ENCODE results near the gene LYZL1. TPM values are rescaled to one million over a fixed set of nuclear protein-coding genes. Genes with fewer than 3 reads are reported as not detected.

The LYZL1 gene
- total RNA-seq, 2 experiments from 2014 or later: not detected

- no peak for DNase-seq
- Mint-ChIP-seq H3K4me3 (no peak overlapping the region), H3K36me3 (ENCODE audit: low read depth) (no peaks in the 10 kb centered on the region), H3K27ac (no peak overlapping the region), H3K9me3 (ENCODE audit: insufficient read depth) (no peaks in the 10 kb centered on the region), H3K4me1 (ENCODE audit: low read depth) (no peaks in the 10 kb centered on the region), H3K27me3 (ENCODE audit: low read depth) (peaks cover 8% of the 10 kb centered on the region)
- ATAC-seq: no peak
- POLR2A ChIA-PET: no interaction called here
- CTCF ChIA-PET: no interaction called here
Measured at GRCh38 chr10:29252811-29253689, 35.8 kb upstream of the LYZL1 start.

GRCh38 chr10:29253690-29254029 is 35.2 kb upstream of the LYZL1 start:
- H3K4me3 Mint-ChIP-seq: no peak overlapping the region
- H3K27ac Mint-ChIP-seq: no peak overlapping the region
- no peaks in the 10 kb centered on the region for H3K36me3 Mint-ChIP-seq (ENCODE audit: low read depth)
- peaks cover 8% of the 10 kb centered on the region for H3K27me3 Mint-ChIP-seq (ENCODE audit: low read depth)
- no peak for DNase-seq
- H3K9me3 Mint-ChIP-seq (ENCODE audit: insufficient read depth): no peaks in the 10 kb centered on the region
- H3K4me1 Mint-ChIP-seq (ENCODE audit: low read depth): no peaks in the 10 kb centered on the region
- CTCF ChIA-PET: no interaction called here
- ATAC-seq: no peak
- POLR2A ChIA-PET: no interaction called here

- Mint-ChIP-seq H3K27me3 (ENCODE audit: low read depth) (peaks cover 8% of the 10 kb centered on the region), H3K36me3 (ENCODE audit: low read depth) (no peaks in the 10 kb centered on the region), H3K9me3 (ENCODE audit: insufficient read depth) (no peaks in the 10 kb centered on the region), H3K4me1 (ENCODE audit: low read depth) (no peaks in the 10 kb centered on the region), H3K27ac (no peak overlapping the region), H3K4me3 (no peak overlapping the region)
- POLR2A ChIA-PET: no interaction called here
- CTCF ChIA-PET: no interaction called here
- DNase-seq (no peak), ATAC-seq (no peak)
Measured at GRCh38 chr10:29254123-29255046, 34.5 kb upstream of the LYZL1 start.

- DNase-seq (no peak), ATAC-seq (no peak)
- ChIA-PET POLR2A (no interaction called here), CTCF (no interaction called here)
- Mint-ChIP-seq H3K36me3 (ENCODE audit: low read depth) (no peaks in the 10 kb centered on the region), H3K4me3 (no peak overlapping the region), H3K27ac (no peak overlapping the region), H3K9me3 (ENCODE audit: insufficient read depth) (no peaks in the 10 kb centered on the region), H3K4me1 (ENCODE audit: low read depth) (no peaks in the 10 kb centered on the region), H3K27me3 (ENCODE audit: low read depth) (peaks cover 8% of the 10 kb centered on the region)
Measured at GRCh38 chr10:29255104-29255503, 33.8 kb upstream of the LYZL1 start.

- CTCF ChIA-PET: no interaction called here
- Mint-ChIP-seq H3K36me3 (ENCODE audit: low read depth) (no peaks in the 10 kb centered on the region), H3K27me3 (ENCODE audit: low read depth) (peaks cover 8% of the 10 kb centered on the region), H3K27ac (no peak overlapping the region), H3K9me3 (ENCODE audit: insufficient read depth) (no peaks in the 10 kb centered on the region), H3K4me1 (ENCODE audit: low read depth) (no peaks in the 10 kb centered on the region), H3K4me3 (no peak overlapping the region)
- DNase-seq: no peak
- ATAC-seq: no peak
- POLR2A ChIA-PET: no interaction called here
Measured at GRCh38 chr10:29256019-29256418, 32.9 kb upstream of the LYZL1 start.

GRCh38 chr10:29256586-29256985 is 32.3 kb upstream of the LYZL1 start:
- H3K4me1 Mint-ChIP-seq (ENCODE audit: low read depth): no peaks in the 10 kb centered on the region
- CTCF ChIA-PET: no interaction called here
- POLR2A ChIA-PET: no interaction called here
- H3K9me3 Mint-ChIP-seq (ENCODE audit: insufficient read depth): no peaks in the 10 kb centered on the region
- ATAC-seq: no peak
- H3K36me3 Mint-ChIP-seq (ENCODE audit: low read depth): no peaks in the 10 kb centered on the region
- no peak overlapping the region for H3K4me3 Mint-ChIP-seq
- peaks cover 8% of the 10 kb centered on the region for H3K27me3 Mint-ChIP-seq (ENCODE audit: low read depth)
- H3K27ac Mint-ChIP-seq: no peak overlapping the region
- no peak for DNase-seq

GRCh38 chr10:29257106-29257783 is 31.6 kb upstream of the LYZL1 start:
- H3K27ac Mint-ChIP-seq: no peak overlapping the region
- ATAC-seq (no peak), DNase-seq (no peak)
- CTCF ChIA-PET: no interaction called here
- peaks cover 8% of the 10 kb centered on the region for H3K27me3 Mint-ChIP-seq (ENCODE audit: low read depth)
- no peak overlapping the region for H3K4me3 Mint-ChIP-seq
- POLR2A ChIA-PET: no interaction called here
- no peaks in the 10 kb centered on the region for H3K36me3 Mint-ChIP-seq (ENCODE audit: low read depth)
- H3K4me1 Mint-ChIP-seq (ENCODE audit: low read depth): no peaks in the 10 kb centered on the region
- no peaks in the 10 kb centered on the region for H3K9me3 Mint-ChIP-seq (ENCODE audit: insufficient read depth)

- Mint-ChIP-seq H3K27ac (no peak overlapping the region), H3K4me3 (no peak overlapping the region), H3K4me1 (ENCODE audit: low read depth) (no peaks in the 10 kb centered on the region), H3K9me3 (ENCODE audit: insufficient read depth) (no peaks in the 10 kb centered on the region), H3K27me3 (ENCODE audit: low read depth) (peaks cover 6% of the 10 kb centered on the region), H3K36me3 (ENCODE audit: low read depth) (no peaks in the 10 kb centered on the region)
- DNase-seq: no peak
- ATAC-seq: no peak
- ChIA-PET POLR2A (no interaction called here), CTCF (no interaction called here)
Measured at GRCh38 chr10:29257784-29258135, 31.1 kb upstream of the LYZL1 start.

GRCh38 chr10:29259498-29259897 is 29.4 kb upstream of the LYZL1 start:
- Mint-ChIP-seq H3K4me3 (no peak overlapping the region), H3K4me1 (ENCODE audit: low read depth) (no peaks in the 10 kb centered on the region), H3K27me3 (ENCODE audit: low read depth) (peaks cover 4% of the 10 kb centered on the region), H3K9me3 (ENCODE audit: insufficient read depth) (no peaks in the 10 kb centered on the region), H3K36me3 (ENCODE audit: low read depth) (no peaks in the 10 kb centered on the region), H3K27ac (no peak overlapping the region)
- CTCF ChIA-PET: no interaction called here
- DNase-seq (no peak), ATAC-seq (no peak)
- POLR2A ChIA-PET: no interaction called here

GRCh38 chr10:29263506-29263905 is 25.4 kb upstream of the LYZL1 start:
- H3K27me3 Mint-ChIP-seq (ENCODE audit: low read depth): no peaks in the 10 kb centered on the region
- H3K27ac Mint-ChIP-seq: no peak overlapping the region
- no peak for ATAC-seq
- CTCF ChIA-PET: no interaction called here
- POLR2A ChIA-PET: no interaction called here
- no peak overlapping the region for H3K4me3 Mint-ChIP-seq
- H3K9me3 Mint-ChIP-seq (ENCODE audit: insufficient read depth): no peaks in the 10 kb centered on the region
- no peaks in the 10 kb centered on the region for H3K36me3 Mint-ChIP-seq (ENCODE audit: low read depth)
- H3K4me1 Mint-ChIP-seq (ENCODE audit: low read depth): no peaks in the 10 kb centered on the region
- no peak for DNase-seq

GRCh38 chr10:29265210-29265768 is 23.6 kb upstream of the LYZL1 start:
- Mint-ChIP-seq H3K4me3 (no peak overlapping the region), H3K36me3 (ENCODE audit: low read depth) (no peaks in the 10 kb centered on the region), H3K27ac (no peak overlapping the region), H3K9me3 (ENCODE audit: insufficient read depth) (no peaks in the 10 kb centered on the region), H3K27me3 (ENCODE audit: low read depth) (no peaks in the 10 kb centered on the region), H3K4me1 (ENCODE audit: low read depth) (no peaks in the 10 kb centered on the region)
- DNase-seq (no peak), ATAC-seq (no peak)
- ChIA-PET CTCF (no interaction called here), POLR2A (no interaction called here)

- Mint-ChIP-seq H3K27ac (no peak overlapping the region), H3K36me3 (ENCODE audit: low read depth) (no peaks in the 10 kb centered on the region), H3K4me3 (no peak overlapping the region), H3K4me1 (ENCODE audit: low read depth) (no peaks in the 10 kb centered on the region), H3K9me3 (ENCODE audit: insufficient read depth) (no peaks in the 10 kb centered on the region), H3K27me3 (ENCODE audit: low read depth) (no peaks in the 10 kb centered on the region)
- CTCF ChIA-PET: no interaction called here
- POLR2A ChIA-PET: no interaction called here
- no peak for ATAC-seq
- no peak for DNase-seq
Measured at GRCh38 chr10:29266641-29267040, 22.2 kb upstream of the LYZL1 start.
